ENCODE data around the gene GLUD1.
"Not testable (repeated sequence)": the region's sequence is repeated elsewhere in the genome, so short reads cannot be mapped to it uniquely, and the experiment has no call there.

The GLUD1 gene

DNA sequence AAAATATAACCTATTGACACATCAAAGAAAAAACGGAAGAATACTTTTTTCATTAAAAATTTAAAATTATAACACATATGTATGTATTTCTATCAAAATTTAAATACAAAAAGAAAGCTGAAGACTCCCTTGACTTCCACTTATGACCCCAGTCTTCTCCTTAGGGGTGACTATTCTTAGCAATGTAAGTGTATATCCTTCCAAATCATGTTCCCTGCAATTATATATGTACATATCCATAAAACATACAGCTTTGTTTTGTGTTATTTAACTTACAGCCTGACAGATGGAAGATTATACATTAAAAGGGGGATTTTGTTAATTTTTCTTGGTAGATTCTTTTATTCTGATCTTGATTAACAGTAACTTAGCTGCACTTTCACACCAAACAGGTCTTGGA lies 9.1 kb downstream of the GLUD1 start:
- H3K27ac ChIP-seq (ENCODE audit: low read depth, low read length, severe bottlenecking), result no peak overlapping the region

DNA sequence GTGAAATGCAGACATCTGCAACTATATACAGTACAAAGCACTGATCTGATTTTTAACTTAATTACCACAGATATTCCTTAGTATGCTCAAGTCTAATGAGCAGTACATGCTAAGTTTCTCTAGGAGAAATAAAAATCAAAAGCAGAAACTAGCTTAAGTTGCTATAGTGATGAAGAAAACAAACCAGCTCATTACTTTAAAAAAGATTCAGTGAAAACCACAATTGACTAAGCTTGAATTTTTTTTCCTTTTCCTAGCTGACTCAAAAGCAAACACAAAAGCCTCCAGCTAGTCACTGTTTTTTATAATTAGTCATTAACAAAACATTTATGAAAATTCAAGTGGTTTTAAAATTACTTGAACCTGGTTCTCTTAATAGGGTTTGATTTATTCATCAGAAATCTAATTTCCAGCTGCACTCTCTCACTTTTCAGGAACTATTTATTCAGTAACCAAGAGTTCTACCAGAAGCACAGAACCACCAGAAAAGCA lies 10.3 kb downstream of the GLUD1 start:
- Histone ChIP-seq H3K36me3 (ENCODE audit: control insufficient read depth, insufficient read depth, low read length) (peaks cover 16% of the 10 kb centered on the region), H3K27ac (ENCODE audit: low read depth, low read length, severe bottlenecking) (peak overlapping the region; percentile 16)
- H3K4me1 ChIP-seq (ENCODE audit: control insufficient read depth, insufficient read depth, low read length, poor library complexity, severe bottlenecking); H3K9me3 ChIP-seq (ENCODE audit: control insufficient read depth, low read length); H3K4me3 ChIP-seq (ENCODE audit: extremely low read depth, insufficient read depth, low read length, poor library complexity, severe bottlenecking): not testable (repeated sequence)

More for the DNA sequence above, 9.1 kb downstream of the GLUD1 start:
- H3K9me3 ChIP-seq (ENCODE audit: control insufficient read depth, low read length), result no peaks in the 10 kb centered on the region
- H3K4me3 ChIP-seq (ENCODE audit: extremely low read depth, insufficient read depth, low read length, poor library complexity, severe bottlenecking), result no peak overlapping the region
- H3K4me1 ChIP-seq (ENCODE audit: control insufficient read depth, insufficient read depth, low read length, poor library complexity, severe bottlenecking), result peaks cover 2% of the 10 kb centered on the region
- WGBS, 2 experiments (ENCODE audit: insufficient coverage in 2 of 2), result no CpG with 5 or more reads among the region's 1 CpG
- H3K36me3 ChIP-seq (ENCODE audit: control insufficient read depth, insufficient read depth, low read length), result peaks cover 21% of the 10 kb centered on the region

DNA sequence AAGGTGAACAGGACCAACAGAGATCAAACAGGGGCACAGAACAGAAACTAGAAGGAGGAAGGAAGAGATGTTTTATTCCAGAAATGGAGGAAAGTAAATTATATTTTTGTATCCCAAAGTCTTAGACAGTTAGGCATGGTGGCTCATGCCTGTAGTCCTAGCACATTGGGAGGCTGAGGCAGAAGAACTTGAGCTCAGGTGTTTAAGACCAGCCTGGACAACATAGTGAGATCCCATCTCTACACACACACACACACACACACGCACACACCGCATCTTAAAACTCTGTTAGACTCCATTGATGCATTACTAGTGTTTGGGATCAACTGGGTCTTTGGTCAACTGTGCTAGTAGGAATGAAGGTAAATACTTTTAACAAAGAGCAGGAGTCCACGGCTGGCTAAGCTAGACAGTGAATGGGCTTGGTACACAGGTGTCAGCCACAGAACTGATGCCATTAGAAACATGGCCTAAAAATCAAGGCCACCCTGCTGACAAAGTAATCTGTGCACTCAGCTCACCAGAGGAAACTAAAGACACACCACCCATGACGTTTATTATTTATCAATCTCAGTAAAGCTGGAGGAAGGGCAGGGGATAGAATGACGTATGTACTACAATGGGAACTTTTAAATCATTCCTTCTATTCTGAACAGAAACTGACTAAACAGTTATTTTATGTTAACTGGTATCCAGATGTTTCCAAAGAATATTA lies 10.9 kb downstream of the GLUD1 start:
- H3K9me3 ChIP-seq (ENCODE audit: control insufficient read depth, low read length); H3K27ac ChIP-seq (ENCODE audit: low read depth, low read length, severe bottlenecking); H3K4me3 ChIP-seq (ENCODE audit: extremely low read depth, insufficient read depth, low read length, poor library complexity, severe bottlenecking); H3K4me1 ChIP-seq (ENCODE audit: control insufficient read depth, insufficient read depth, low read length, poor library complexity, severe bottlenecking): not testable (repeated sequence)
- WGBS, 2 experiments (ENCODE audit: insufficient coverage in 2 of 2), result no CpG with 5 or more reads among the region's 5 CpGs
- peaks cover 12% of the 10 kb centered on the region for H3K36me3 ChIP-seq (ENCODE audit: control insufficient read depth, insufficient read depth, low read length)

DNA sequence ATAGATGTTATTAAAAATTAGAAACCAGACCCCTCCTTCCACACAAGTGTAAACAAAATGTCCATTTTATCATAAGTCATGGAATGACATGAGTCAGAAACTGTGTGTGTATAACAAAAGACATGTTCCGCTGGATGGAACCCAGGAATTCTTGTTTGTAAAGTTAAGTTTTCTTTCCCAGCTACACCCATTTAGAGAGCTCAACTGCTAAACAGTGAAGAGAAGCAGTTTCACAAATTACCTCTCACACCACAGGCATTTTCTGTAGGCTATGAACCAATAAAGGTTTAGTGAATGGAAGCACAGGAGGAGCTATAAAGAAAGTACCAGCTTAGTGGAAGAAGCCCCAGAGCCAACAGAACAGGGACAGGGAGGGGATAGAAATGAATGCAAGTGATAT lies 12.4 kb downstream of the GLUD1 start:
- 80% methylated on average over 1 of the region's 1 CpG; no CpG with 5 or more reads in 1 of the 2 experiments for WGBS, 2 experiments (ENCODE audit: insufficient coverage in 2 of 2)
- not testable (repeated sequence) for H3K4me1 ChIP-seq (ENCODE audit: control insufficient read depth, insufficient read depth, low read length, poor library complexity, severe bottlenecking); H3K36me3 ChIP-seq (ENCODE audit: control insufficient read depth, insufficient read depth, low read length); H3K4me3 ChIP-seq (ENCODE audit: extremely low read depth, insufficient read depth, low read length, poor library complexity, severe bottlenecking); H3K9me3 ChIP-seq (ENCODE audit: control insufficient read depth, low read length)
- peak overlapping the region; percentile 29 for H3K27ac ChIP-seq (ENCODE audit: low read depth, low read length, severe bottlenecking)

DNA sequence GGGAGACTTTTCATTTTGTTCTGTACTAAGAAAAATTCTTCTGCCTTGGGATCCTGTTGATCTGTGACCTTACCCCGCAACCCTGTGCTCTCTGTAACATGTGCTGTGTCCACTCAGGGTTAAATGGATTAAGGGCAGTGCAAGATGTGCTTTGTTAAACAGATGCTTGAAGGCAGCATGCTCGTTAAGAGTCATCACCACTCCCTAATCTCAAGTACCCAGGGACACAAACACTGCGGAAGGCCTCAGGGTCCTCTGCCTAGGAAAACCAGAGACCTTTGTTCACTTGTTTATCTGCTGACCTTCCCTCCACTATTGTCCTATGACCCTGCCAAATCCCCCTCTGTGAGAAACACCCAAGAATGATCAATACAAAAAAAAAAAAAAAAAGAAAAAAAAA lies 13.1 kb downstream of the GLUD1 start:
- H3K27ac ChIP-seq (ENCODE audit: low read depth, low read length, severe bottlenecking), result peak overlapping the region; percentile 29
- not testable (repeated sequence) for H3K4me1 ChIP-seq (ENCODE audit: control insufficient read depth, insufficient read depth, low read length, poor library complexity, severe bottlenecking); H3K4me3 ChIP-seq (ENCODE audit: extremely low read depth, insufficient read depth, low read length, poor library complexity, severe bottlenecking); H3K36me3 ChIP-seq (ENCODE audit: control insufficient read depth, insufficient read depth, low read length); H3K9me3 ChIP-seq (ENCODE audit: control insufficient read depth, low read length)
- no CpG with 5 or more reads among the region's 3 CpGs for WGBS, 2 experiments (ENCODE audit: insufficient coverage in 2 of 2)

DNA sequence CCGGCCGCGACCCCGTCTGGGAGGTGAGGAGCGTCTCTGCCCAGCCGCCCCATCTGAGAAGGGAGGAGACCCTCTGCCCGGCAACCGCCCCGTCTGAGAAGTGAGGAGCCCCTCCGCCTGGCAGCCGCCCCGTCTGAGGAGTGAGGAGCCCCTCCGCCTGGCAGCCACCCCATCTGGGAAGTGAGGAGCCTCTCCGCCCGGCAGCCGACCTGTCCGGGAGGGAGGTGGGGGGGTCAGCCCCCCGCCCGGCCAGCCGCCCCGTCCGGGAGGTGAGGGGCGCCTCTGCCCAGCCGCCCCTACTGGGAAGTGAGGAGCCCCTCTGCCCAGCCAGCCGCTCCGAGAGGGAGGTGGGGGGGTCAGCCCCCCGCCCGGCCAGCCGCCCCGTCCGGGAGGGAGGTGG lies 14.0 kb downstream of the GLUD1 start:
- not testable (repeated sequence) for H3K9me3 ChIP-seq (ENCODE audit: control insufficient read depth, low read length); H3K4me1 ChIP-seq (ENCODE audit: control insufficient read depth, insufficient read depth, low read length, poor library complexity, severe bottlenecking); H3K4me3 ChIP-seq (ENCODE audit: extremely low read depth, insufficient read depth, low read length, poor library complexity, severe bottlenecking); H3K27ac ChIP-seq (ENCODE audit: low read depth, low read length, severe bottlenecking)
- 89 to 99% methylated on average over 8 to 10 of the region's 31 CpGs for WGBS, 2 experiments (ENCODE audit: insufficient coverage in 2 of 2)
- peaks cover 10% of the 10 kb centered on the region for H3K36me3 ChIP-seq (ENCODE audit: control insufficient read depth, insufficient read depth, low read length)

DNA sequence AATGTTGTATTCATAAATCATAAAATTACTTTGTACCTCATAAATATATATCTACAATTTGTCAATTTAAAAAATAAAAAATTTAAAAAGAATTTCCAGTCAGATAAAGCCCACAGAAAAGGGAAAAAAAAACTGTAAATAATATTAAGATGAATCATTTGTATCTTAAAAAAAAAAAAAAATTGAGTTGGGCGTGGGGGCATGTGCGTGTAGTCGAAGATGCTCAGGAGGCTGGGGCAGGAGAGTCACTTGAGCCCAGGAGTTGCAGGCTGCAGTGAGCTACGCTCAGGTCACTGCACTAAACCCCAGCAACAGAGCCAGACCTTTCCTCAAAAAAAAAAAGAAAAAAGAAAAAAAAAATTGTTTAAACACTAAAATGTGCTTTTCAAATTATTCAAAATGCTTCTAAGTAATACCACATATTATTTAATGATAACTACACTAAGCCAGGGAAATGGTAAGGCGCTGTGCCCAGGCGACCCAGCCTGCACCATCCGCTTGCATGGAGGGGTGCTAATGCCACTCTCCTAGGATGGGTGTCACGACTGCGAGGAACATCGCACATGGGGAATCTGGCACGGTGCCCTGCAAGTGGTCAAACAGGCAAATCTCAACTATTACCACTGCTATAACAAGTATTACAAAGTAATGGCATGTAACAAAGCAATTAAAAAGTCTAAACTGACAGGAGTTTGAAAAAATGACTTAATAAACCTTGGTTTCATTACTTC lies 15.4 kb downstream of the GLUD1 start:
- no peak overlapping the region for H3K27ac ChIP-seq (ENCODE audit: low read depth, low read length, severe bottlenecking)
- H3K4me3 ChIP-seq (ENCODE audit: extremely low read depth, insufficient read depth, low read length, poor library complexity, severe bottlenecking), result no peak overlapping the region
- peaks cover 19% of the 10 kb centered on the region for H3K36me3 ChIP-seq (ENCODE audit: control insufficient read depth, insufficient read depth, low read length)
- WGBS, 2 experiments (ENCODE audit: insufficient coverage in 2 of 2), result 89 to 100% methylated on average over 1 to 9 of the region's 11 CpGs
- H3K4me1 ChIP-seq (ENCODE audit: control insufficient read depth, insufficient read depth, low read length, poor library complexity, severe bottlenecking), result no peaks in the 10 kb centered on the region
- no peaks in the 10 kb centered on the region for H3K9me3 ChIP-seq (ENCODE audit: control insufficient read depth, low read length)

DNA sequence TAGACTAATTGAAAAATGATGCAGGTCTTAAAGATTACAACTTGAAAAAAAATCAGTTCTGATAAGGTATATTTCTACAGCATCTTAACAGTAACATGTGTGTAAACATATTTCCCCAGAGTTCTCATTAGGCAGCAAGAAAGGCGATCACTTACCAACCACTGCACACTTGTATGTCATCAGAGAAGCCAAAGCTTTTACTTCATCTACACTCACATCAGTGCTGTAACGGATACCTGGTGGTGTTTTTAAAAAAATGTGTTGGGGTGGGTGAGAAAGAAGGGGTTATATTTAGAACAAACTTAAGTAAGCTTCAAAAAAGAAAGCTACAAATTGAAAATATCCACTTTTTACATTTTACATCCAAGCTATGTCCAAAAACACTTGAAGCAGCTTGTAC lies 18.2 kb downstream of the GLUD1 start:
- not testable (repeated sequence) for H3K4me3 ChIP-seq (ENCODE audit: extremely low read depth, insufficient read depth, low read length, poor library complexity, severe bottlenecking); H3K4me1 ChIP-seq (ENCODE audit: control insufficient read depth, insufficient read depth, low read length, poor library complexity, severe bottlenecking); H3K9me3 ChIP-seq (ENCODE audit: control insufficient read depth, low read length); H3K27ac ChIP-seq (ENCODE audit: low read depth, low read length, severe bottlenecking)
- WGBS, 2 experiments (ENCODE audit: insufficient coverage in 2 of 2), result no CpG with 5 or more reads among the region's 2 CpGs
- peaks cover 43% of the 10 kb centered on the region for H3K36me3 ChIP-seq (ENCODE audit: control insufficient read depth, insufficient read depth, low read length)

DNA sequence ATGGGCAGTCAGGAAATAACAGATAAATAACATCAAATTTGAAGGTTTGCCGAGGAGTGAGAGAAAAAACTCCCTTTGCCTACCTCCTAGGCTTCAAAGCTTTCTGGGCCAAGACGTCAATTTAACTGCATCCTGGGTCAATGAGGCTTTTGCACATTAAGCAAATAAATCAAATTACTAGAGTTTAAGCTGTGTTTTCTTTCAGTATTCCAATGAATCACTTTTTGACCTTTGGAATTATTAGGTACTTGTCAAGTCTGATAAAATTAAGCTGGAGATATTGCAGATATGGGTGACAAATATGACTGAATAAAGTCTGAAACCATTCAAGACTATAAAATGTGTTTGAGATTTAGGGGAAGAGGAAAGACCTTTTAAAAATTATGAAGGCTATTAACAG lies 22.2 kb downstream of the GLUD1 start:
- Histone ChIP-seq H3K9me3 (ENCODE audit: control insufficient read depth, low read length) (no peaks in the 10 kb centered on the region), H3K4me1 (ENCODE audit: control insufficient read depth, insufficient read depth, low read length, poor library complexity, severe bottlenecking) (no peaks in the 10 kb centered on the region), H3K4me3 (ENCODE audit: extremely low read depth, insufficient read depth, low read length, poor library complexity, severe bottlenecking) (no peak overlapping the region), H3K27ac (ENCODE audit: low read depth, low read length, severe bottlenecking) (no peak overlapping the region), H3K36me3 (ENCODE audit: control insufficient read depth, insufficient read depth, low read length) (peaks cover 62% of the 10 kb centered on the region)
- 80 to 100% methylated on average over 2 of the region's 2 CpGs for WGBS, 2 experiments (ENCODE audit: insufficient coverage in 2 of 2)

DNA sequence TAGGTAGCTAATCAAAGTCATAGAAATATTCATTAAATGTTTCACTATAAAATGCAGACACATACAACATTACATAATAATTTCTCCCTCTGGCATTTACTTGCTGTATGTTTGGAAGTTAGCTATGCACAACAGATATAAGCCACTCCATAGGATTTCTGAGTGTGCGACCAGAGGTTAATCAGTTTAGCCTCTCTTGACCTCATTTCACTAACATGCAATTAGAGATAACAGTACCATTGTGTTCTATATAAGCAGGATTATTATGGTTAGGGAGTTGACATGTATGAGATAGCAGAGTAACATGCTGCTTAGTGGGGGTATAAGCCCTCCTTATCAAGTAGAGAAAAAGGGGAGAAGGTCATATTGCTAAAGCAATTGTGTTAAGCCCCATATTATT lies 26.4 kb downstream of the GLUD1 start:
- Histone ChIP-seq H3K9me3 (ENCODE audit: control insufficient read depth, low read length) (no peaks in the 10 kb centered on the region), H3K27ac (ENCODE audit: low read depth, low read length, severe bottlenecking) (no peak overlapping the region), H3K4me1 (ENCODE audit: control insufficient read depth, insufficient read depth, low read length, poor library complexity, severe bottlenecking) (no peaks in the 10 kb centered on the region), H3K36me3 (ENCODE audit: control insufficient read depth, insufficient read depth, low read length) (peaks cover 81% of the 10 kb centered on the region), H3K4me3 (ENCODE audit: extremely low read depth, insufficient read depth, low read length, poor library complexity, severe bottlenecking) (no peak overlapping the region)
- WGBS, 2 experiments (ENCODE audit: insufficient coverage in 2 of 2), result no CpG with 5 or more reads among the region's 1 CpG

DNA sequence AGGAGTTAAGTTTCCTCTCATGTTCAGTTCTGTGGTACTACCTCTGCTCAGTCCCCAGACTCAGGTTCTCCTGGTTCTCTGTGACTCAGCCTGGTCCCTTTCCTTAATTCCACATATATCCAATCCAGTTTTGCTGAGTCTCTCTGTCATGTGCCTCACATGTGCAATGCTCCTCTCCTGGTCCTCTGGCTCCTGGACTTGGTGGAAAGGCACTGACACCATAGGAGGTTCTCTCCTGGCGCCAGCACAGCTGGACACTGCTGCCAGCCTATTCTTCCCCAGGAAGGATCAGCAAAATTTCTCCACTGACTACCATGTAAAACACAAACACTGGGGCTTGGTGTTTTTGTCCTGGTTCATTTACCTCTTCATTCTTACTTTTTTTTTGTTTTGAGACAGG lies 27.8 kb downstream of the GLUD1 start:
- 63% methylated on average over 1 of the region's 1 CpG; no CpG with 5 or more reads in 1 of the 2 experiments for WGBS, 2 experiments (ENCODE audit: insufficient coverage in 2 of 2)
- H3K9me3 ChIP-seq (ENCODE audit: control insufficient read depth, low read length), result no peaks in the 10 kb centered on the region
- H3K4me1 ChIP-seq (ENCODE audit: control insufficient read depth, insufficient read depth, low read length, poor library complexity, severe bottlenecking), result no peaks in the 10 kb centered on the region
- H3K4me3 ChIP-seq (ENCODE audit: extremely low read depth, insufficient read depth, low read length, poor library complexity, severe bottlenecking), result no peak overlapping the region
- H3K27ac ChIP-seq (ENCODE audit: low read depth, low read length, severe bottlenecking), result no peak overlapping the region
- H3K36me3 ChIP-seq (ENCODE audit: control insufficient read depth, insufficient read depth, low read length), result peaks cover 79% of the 10 kb centered on the region

Data from mesodermal cell (in vitro differentiated cells).